ENCODE measurements around the gene RIBC2.

- TF ChIP-seq CTCF (IDR thresholded peaks at IDR 0.05) (no peak), POLR2AphosphoS5 (IDR thresholded peaks at IDR 0.05) (no peak), POLR2A (IDR thresholded peaks at IDR 0.05) (no peak)
These were observed 31.7 kb downstream of the RIBC2 start for GRCh38 chr22:45445031-45445710.

Data from breast epithelium (tissue), 3 donors.